K562 (cell line): ENCODE data around the gene UBASH3A. TPM values are rescaled to one million over a fixed set of nuclear protein-coding genes. Genes with fewer than 3 reads are reported as not detected.

Experiments
- ATAC-seq: fragments of 200-7000 bp; cut with Tn5 transposase; 3 replicates; pipeline ENCODE4 v1.9.1; 2020; ENCODE audit warnings: moderate library complexity
- BruUV-seq: library from RNA; stranded (reverse); fragments of 400-500 nt; replicated peaks from 2 replicates; lab custom pipeline; 2021; lab: Mats Ljungman, UMichigan
- CTCF ChIA-PET: fragments of 300-600 bp; formaldehyde crosslinking; extraction: SDS; loops from one replicate; lab custom pipeline; 2021; ENCODE audit warnings: low intra/inter-chr PET ratio; lab: Yijun Ruan, JAX
- POLR2A ChIA-PET: fragments of 300-600, 350-650 bp; sonication (Branson Sonifier 250); formaldehyde crosslinking; extraction: SDS; loops from one replicate; lab custom pipeline; 2021; ENCODE audit warnings: antibody characterized with exemption, inconsistent platforms; lab: Yijun Ruan, JAX
- DNase-seq, 4 experiments: peaks; one replicate each; pipeline versions ENCODE4 v3.0.0 to v3.0.0-alpha.2; 2011 to 2018; ENCODE audit warnings: low spot score in 3 of 4, mixed read lengths in 3 of 4; ENCODE audit errors: extremely low read depth in 1 of 4
- FAIRE-seq: peaks from 2 replicates; lab custom pipeline; 2011; peaks lifted over from hg19 to GRCh38; lab: Jason Lieb, UNC
- H2AFZ ChIP-seq: 2 replicates; pipeline ENCODE4 v1.6.0; 2011; ENCODE audit warnings: low read depth, low read length, control low read depth, inconsistent platforms
- H3K27ac ChIP-seq: fragments of 200-600 bp; 3 replicates; pipeline ENCODE4 v1.8.0; 2011; ENCODE audit warnings: low read depth, mild to moderate bottlenecking, control low read depth, inconsistent platforms, low read length, moderate library complexity, mixed read lengths; ENCODE audit errors: extremely low read depth
- H3K27me3 ChIP-seq, 2 experiments: fragments of 300-600 bp in 1 of 2; 2 replicates in 1 of 2; 3 replicates in 1 of 2; pipeline versions ENCODE4 v1.6.0 to v1.8.0; 2011; ENCODE audit warnings: inconsistent platforms in 2 of 2, low read length in 2 of 2, mild to moderate bottlenecking in 1 of 2, mixed read lengths in 1 of 2, moderate library complexity in 1 of 2; ENCODE audit not compliant: control insufficient read depth in 2 of 2, insufficient read depth in 2 of 2
- H3K36me3 ChIP-seq: fragments of 300-600 bp; 3 replicates; pipeline ENCODE4 v1.8.0; 2011; ENCODE audit warnings: mild to moderate bottlenecking, low read length, inconsistent platforms; ENCODE audit not compliant: control insufficient read depth, insufficient read depth
- H3K4me1 ChIP-seq, 2 experiments: fragments of 200-600 bp in 1 of 2; replicated peaks in 1 of 2; 2 replicates in 1 of 2; 3 replicates in 1 of 2; pipeline versions ENCODE4 v1.5.1 to v1.8.0; 2011; ENCODE audit warnings: inconsistent platforms in 2 of 2, low read length in 2 of 2, mild to moderate bottlenecking in 1 of 2, mixed read lengths in 1 of 2, moderate library complexity in 1 of 2; ENCODE audit not compliant: control insufficient read depth in 2 of 2, insufficient read depth in 2 of 2
- H3K4me2 ChIP-seq: 2 replicates; pipeline ENCODE4 v1.6.1; 2011; ENCODE audit warnings: low read length, control low read depth, inconsistent platforms, mixed read lengths; ENCODE audit not compliant: insufficient read depth
- H3K4me3 ChIP-seq: fragments of 200-600 bp; sonication (generic), shearing (Covaris generic); 2 replicates; pipeline ENCODE4 v1.5.1; 2016; ENCODE audit warnings: control low read depth, inconsistent platforms
- H3K79me2 ChIP-seq: fragments of 200-600 bp; 3 replicates; pipeline ENCODE4 v1.8.0; 2011; ENCODE audit warnings: low read length, inconsistent platforms; ENCODE audit not compliant: control insufficient read depth, insufficient read depth
- H3K9ac ChIP-seq, 2 experiments: 2 replicates each; pipeline versions ENCODE4 v1.6.0 to v1.6.1; 2011; ENCODE audit warnings: low read depth in 2 of 2, low read length in 2 of 2, control low read depth in 1 of 2, inconsistent platforms in 1 of 2, mild to moderate bottlenecking in 1 of 2, mixed read lengths in 1 of 2; ENCODE audit not compliant: insufficient read depth in 1 of 2
- H3K9me1 ChIP-seq: one replicate; pipeline ENCODE4 v1.6.0; 2011; ENCODE audit warnings: inconsistent platforms, mild to moderate bottlenecking, low read length, moderate library complexity; ENCODE audit not compliant: control insufficient read depth, insufficient read depth
- H3K9me3 ChIP-seq: replicated peaks from 2 replicates; pipeline ENCODE4 v1.5.1; 2011; ENCODE audit warnings: low read depth, low read length, inconsistent platforms; ENCODE audit not compliant: control insufficient read depth, insufficient read depth
- H4K20me1 ChIP-seq: replicated peaks from 2 replicates; pipeline ENCODE4 v1.6.1; 2011; ENCODE audit warnings: low read length, inconsistent platforms, mixed read lengths; ENCODE audit not compliant: control insufficient read depth, insufficient read depth
- CEBPB ChIP-seq: fragments of 450-650 bp; IDR thresholded peaks from 2 replicates; pipeline ENCODE4 v1.6.1; 2016; ENCODE audit warnings: missing genetic modification characterization, missing compliant biosample characterization
- JUND ChIP-seq, 2 experiments: IDR thresholded peaks; 2 replicates in 1 of 2; 3 replicates in 1 of 2; pipeline ENCODE4 v1.6.1; 2011; ENCODE audit warnings: borderline replicate concordance in 2 of 2, low read depth in 2 of 2, low read length in 2 of 2, improper control_type of control experiment in 1 of 2, missing biosample characterization in 1 of 2, missing genetic modification characterization in 1 of 2, missing genetic modification reagents in 1 of 2
- MAFG ChIP-seq: fragments of 450-650 bp; conservative IDR thresholded peaks from 2 replicates; pipeline ENCODE4 v1.6.1; 2016; ENCODE audit warnings: missing genetic modification characterization, missing compliant biosample characterization
- PHF21A ChIP-seq: fragments of 450-650 bp; IDR thresholded peaks from 2 replicates; pipeline ENCODE4 v1.6.1; 2017; ENCODE audit warnings: low read depth, borderline replicate concordance
- TCF3 ChIP-seq: sonication (generic); formaldehyde crosslinking; IDR thresholded peaks from 2 replicates; pipeline ENCODE4 v1.4.0; 2020; ENCODE audit warnings: mild to moderate bottlenecking, missing genetic modification reagents
- ZFPM2 ChIP-seq: fragments of 250-450 bp; sonication (Bioruptor Pico); IDR thresholded peaks from 2 replicates; pipeline ENCODE4 v1.5.1; 2022; ENCODE audit warnings: mild to moderate bottlenecking
- ZNF707 ChIP-seq: fragments of 250-450 bp; sonication (Bioruptor Pico); conservative IDR thresholded peaks from 2 replicates; pipeline ENCODE4 v1.8.0; 2022; ENCODE audit warnings: inconsistent platforms, mild to moderate bottlenecking, moderate library complexity
- ZNF77 ChIP-seq: fragments of 250-450 bp; sonication (Bioruptor Pico); IDR thresholded peaks from 2 replicates; pipeline ENCODE4 v1.5.0; 2020
- WGBS: fragments of 100-300 bp; shearing (Covaris generic); methylation state at CpG from one replicate; pipeline ENCODE4 v1.1.6; 2016; ENCODE audit warnings: low coverage, mixed read lengths; ENCODE audit not compliant: insufficient coverage; ENCODE audit errors: missing lambda C conversion rate; 5-methylcytosine and 5-hydroxymethylcytosine counted together
- in situ Hi-C: fragments of 300-500 bp; cut with MboI; formaldehyde crosslinking; loops from 4 replicates; pipeline ENCODE4 v1.15.0; 2018; ENCODE audit warnings: inconsistent platforms, mixed read lengths
- intact Hi-C: fragments of 100-400 bp; cut with micrococcal nuclease; formaldehyde crosslinking; loops from 2 replicates; pipeline ENCODE4 v1.14.2; 2022
- polyA plus RNA-seq, 8 experiments: library from polyadenylated mRNA; depleted of rRNA in 4 of 8; stranded (reverse) in 5 of 8; unstranded in 3 of 8; fragments of >200 nt; fragmentation: Nextera tagmentation in 2 of 8; fragmentation: Illumina TruSeq in 1 of 8; extraction: Ambion mirVana in 2 of 8; extraction: Trizol in 1 of 8; gene quantifications; 2 replicates each; pipeline versions ENCODE4 v1.2.1 to v1.2.3, GENCODE V29; 2011 to 2014; ENCODE audit warnings: inconsistent platforms in 1 of 8, missing spikeins in 1 of 8
- total RNA-seq, 7 experiments: library from RNA; depleted of rRNA in 6 of 7; stranded (reverse); fragments of >200 nt in 6 of 7; fragmentation: Illumina TruSeq in 2 of 7; extraction: Trizol in 2 of 7; gene quantifications; 2 replicates each; pipeline versions ENCODE4 v1.2.1 to v1.2.3, GENCODE V29; 2011 to 2021; ENCODE audit warnings: low replicate concordance in 1 of 7
- TF ChIP-seq, protein P1 (sequence below): sonication (generic); formaldehyde crosslinking; IDR thresholded peaks from 2 replicates; pipeline ENCODE4 v1.8.1; 2023; ENCODE audit warnings: mild to moderate bottlenecking, missing genetic modification reagents, moderate library complexity

Gene UBASH3A
- total and polyA plus RNA-seq, 9 of the 15 experiments (the other 6 are each of a cell fraction or from before 2014, with no cell fraction given) = 0.23 to 1.8 (median 1.1) TPM

DNA sequence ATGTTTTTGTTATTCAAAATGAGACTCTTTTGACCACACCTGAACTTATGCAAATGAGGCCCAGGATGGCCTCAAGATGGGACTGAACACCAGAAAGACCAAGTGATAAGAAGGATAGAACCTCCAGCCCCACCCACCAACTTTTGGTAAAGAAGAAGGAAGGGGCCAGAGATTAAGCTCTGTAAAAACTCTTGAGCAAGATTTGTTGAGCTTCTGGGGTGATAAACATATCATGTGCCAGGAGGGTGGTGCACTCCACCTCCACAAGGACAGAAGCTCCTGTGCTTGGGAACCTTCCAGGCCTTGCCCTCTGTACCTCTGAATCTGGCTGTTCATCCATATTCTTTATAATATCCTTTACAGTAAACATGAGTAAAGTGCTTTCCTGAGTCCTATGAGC is 87.0 kb downstream of the UBASH3A start:
- Histone ChIP-seq H3K9me1 (no peaks in the 10 kb centered on the region), H3K9ac (no peak overlapping the region), H3K36me3 (no peaks in the 10 kb centered on the region), H4K20me1 (no peaks in the 10 kb centered on the region), H3K9me3 (no peaks in the 10 kb centered on the region), H3K79me2 (no peaks in the 10 kb centered on the region), H3K4me3 (no peak overlapping the region), H2AFZ (no peak overlapping the region), H3K27ac (no peak overlapping the region), H3K27me3 (peaks cover 36 to 52% of the 10 kb centered on the region in 2 experiments), H3K4me1 (peaks cover 1 to 13% of the 10 kb centered on the region in 2 experiments; a peak in 4 of 5 replicates), H3K4me2 (no peak overlapping the region)
- intact Hi-C loops = no loop called here
- TF ChIP-seq TCF3 (CRISPR knock-in tag) = 0 out of 2 replicates have a peak, but pooled peaks have one; percentile 9
- TF ChIP-seq CEBPB (tag) = 0 out of 2 replicates have a peak, but pooled peaks have one; percentile 44
- no peak for TF ChIP-seq ZNF77 (CRISPR knock-in tag)
- no peak for DNase-seq
- BruUV-seq = no TSS peak
- ATAC-seq = no peak
- ChIA-PET CTCF (no interaction called here), POLR2A (no interaction called here)
- in situ Hi-C loops = no loop called here
- FAIRE-seq = no peak

DNA sequence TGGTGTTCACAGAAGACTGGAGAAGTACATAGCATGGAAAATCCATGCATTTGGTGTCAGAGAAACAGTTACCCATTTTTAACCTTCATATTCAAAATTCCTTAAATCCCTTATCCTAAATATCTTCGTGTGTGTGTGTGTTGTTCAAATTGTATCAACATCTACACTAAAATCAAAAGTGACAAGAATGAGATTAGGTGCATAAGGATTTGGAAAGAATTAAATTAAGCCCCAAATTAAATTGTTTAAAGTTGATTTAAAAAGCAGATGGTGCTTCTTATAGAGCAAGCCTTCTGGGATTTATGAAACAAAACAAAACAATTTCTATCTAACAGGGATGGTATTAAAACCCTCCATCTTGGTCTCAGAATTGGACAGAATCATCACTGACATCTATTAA is 87.6 kb downstream of the UBASH3A start:
- no peak for TF ChIP-seq ZFPM2
- no peak for TF ChIP-seq JUND (IDR thresholded peaks at IDR 0.05; ENCODE audit: borderline replicate concordance, low read depth, low read length)
- no peak for TF ChIP-seq JUND (tag; IDR thresholded peaks at IDR 0.05; ENCODE audit: borderline replicate concordance, low read depth, low read length)
- TF ChIP-seq ZNF707 = no peak
- no peak for TF ChIP-seq PHF21A
- TF ChIP-seq, protein P1, sequence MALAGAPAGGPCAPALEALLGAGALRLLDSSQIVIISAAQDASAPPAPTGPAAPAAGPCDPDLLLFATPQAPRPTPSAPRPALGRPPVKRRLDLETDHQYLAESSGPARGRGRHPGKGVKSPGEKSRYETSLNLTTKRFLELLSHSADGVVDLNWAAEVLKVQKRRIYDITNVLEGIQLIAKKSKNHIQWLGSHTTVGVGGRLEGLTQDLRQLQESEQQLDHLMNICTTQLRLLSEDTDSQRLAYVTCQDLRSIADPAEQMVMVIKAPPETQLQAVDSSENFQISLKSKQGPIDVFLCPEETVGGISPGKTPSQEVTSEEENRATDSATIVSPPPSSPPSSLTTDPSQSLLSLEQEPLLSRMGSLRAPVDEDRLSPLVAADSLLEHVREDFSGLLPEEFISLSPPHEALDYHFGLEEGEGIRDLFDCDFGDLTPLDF (CRISPR knock-in tag) = no peak
- TF ChIP-seq MAFG (tag) = no peak
- intact Hi-C loops (no loop called here), in situ Hi-C loops (no loop called here)
- ATAC-seq (no peak), FAIRE-seq (no peak), DNase-seq (no peak)
- H3K79me2 ChIP-seq = no peaks in the 10 kb centered on the region
- H4K20me1 ChIP-seq = no peaks in the 10 kb centered on the region
- H3K36me3 ChIP-seq = no peaks in the 10 kb centered on the region
- CTCF ChIA-PET = no interaction called here
- peaks cover 32 to 48% of the 10 kb centered on the region in 2 experiments for H3K27me3 ChIP-seq
- no peaks in the 10 kb centered on the region for H3K9me1 ChIP-seq
- H3K27ac ChIP-seq = no peak overlapping the region
- 0% methylated on average over 1 of the region's 1 CpG for WGBS
- POLR2A ChIA-PET = no interaction called here
- H2AFZ ChIP-seq = no peak overlapping the region
- H3K9ac ChIP-seq = no peak overlapping the region
- H3K4me3 ChIP-seq = no peak overlapping the region
- H3K9me3 ChIP-seq = no peaks in the 10 kb centered on the region
- peaks cover 7 to 15% of the 10 kb centered on the region in 2 experiments; a peak in 4 of 5 replicates for H3K4me1 ChIP-seq
- no peak overlapping the region for H3K4me2 ChIP-seq
- no TSS peak for BruUV-seq
